SK-N-SH treated with all-trans-retinoic acid at 6 μM for 48 hours (cell line): ENCODE results near the gene BOD1L1.

ENCODE experiments used
- ATAC-seq: fragments of 200-7000 bp; cut with Tn5 transposase; 3 replicates; pipeline ENCODE4 v1.9.1; 2020; ENCODE audit warnings: mild to moderate bottlenecking, moderate library complexity
- ARNTL ChIP-seq: fragments of 450-650 bp; formaldehyde crosslinking; IDR thresholded peaks from 2 replicates; pipeline ENCODE4 v1.5.0; 2020; ENCODE audit warnings: low read depth, mild to moderate bottlenecking, moderate library complexity, borderline replicate concordance
- BACH2 ChIP-seq: fragments of 250-450 bp; sonication (Bioruptor Pico); IDR thresholded peaks from 2 replicates; pipeline ENCODE4 v1.9.0; 2021; ENCODE audit warnings: mild to moderate bottlenecking, borderline replicate concordance
- CREB5 ChIP-seq: fragments of 250-450 bp; sonication (Bioruptor Pico); IDR thresholded peaks from 2 replicates; pipeline ENCODE4 v1.5.1; 2020; ENCODE audit warnings: low read depth, mild to moderate bottlenecking, moderate library complexity
- CSDC2 ChIP-seq: fragments of 250-450 bp; sonication (Bioruptor Pico); IDR thresholded peaks from 2 replicates; pipeline ENCODE4 v1.5.0; 2020; ENCODE audit warnings: mild to moderate bottlenecking, moderate library complexity
- ESRRG ChIP-seq: fragments of 250-450 bp; sonication (Bioruptor Pico); IDR thresholded peaks from 2 replicates; pipeline ENCODE4 v1.6.1; 2021; ENCODE audit warnings: mild to moderate bottlenecking
- GLIS3 ChIP-seq: fragments of 250-450 bp; sonication (Bioruptor Pico); IDR thresholded peaks from 2 replicates; pipeline ENCODE4 v1.5.0; 2020; ENCODE audit warnings: mild to moderate bottlenecking, moderate library complexity
- ISL1 ChIP-seq: fragments of 250-450 bp; sonication (Bioruptor Pico); IDR thresholded peaks from 2 replicates; pipeline ENCODE4 v2.1.2; 2022; ENCODE audit warnings: mild to moderate bottlenecking, moderate library complexity
- OSR1 ChIP-seq: fragments of 250-450 bp; sonication (Bioruptor Pico); IDR thresholded peaks from 2 replicates; pipeline ENCODE4 v1.8.0; 2022; ENCODE audit warnings: moderate library complexity, mild to moderate bottlenecking, inconsistent platforms
- PPARA ChIP-seq: fragments of 250-450 bp; sonication (Bioruptor Pico); IDR thresholded peaks from 2 replicates; pipeline ENCODE4 v1.5.0; 2020; ENCODE audit warnings: mild to moderate bottlenecking, borderline replicate concordance
- SNAI2 ChIP-seq: fragments of 250-450 bp; sonication (Bioruptor Pico); IDR thresholded peaks from 2 replicates; pipeline ENCODE4 v1.5.0; 2020; ENCODE audit warnings: mild to moderate bottlenecking, moderate library complexity
- TCF4 ChIP-seq: fragments of 250-450 bp; sonication (Bioruptor Pico); IDR thresholded peaks from 2 replicates; pipeline ENCODE4 v1.8.0; 2021; ENCODE audit warnings: mild to moderate bottlenecking, moderate library complexity, borderline replicate concordance
- TOX ChIP-seq: fragments of 250-450 bp; sonication (Bioruptor Pico); IDR thresholded peaks from 2 replicates; pipeline ENCODE4 v1.8.0; 2021; ENCODE audit warnings: mild to moderate bottlenecking, moderate library complexity, borderline replicate concordance
- TSHZ2 ChIP-seq: fragments of 250-450 bp; sonication (Bioruptor Pico); IDR thresholded peaks from 2 replicates; pipeline ENCODE4 v1.5.0; 2020; ENCODE audit warnings: mild to moderate bottlenecking, moderate library complexity
- ZC3H10 ChIP-seq: fragments of 250-450 bp; sonication (Bioruptor Pico); IDR thresholded peaks from 2 replicates; pipeline ENCODE4 v1.5.1; 2021; ENCODE audit warnings: mild to moderate bottlenecking, moderate library complexity
- ZFP3 ChIP-seq: fragments of 250-450 bp; sonication (Bioruptor Pico); IDR thresholded peaks from 2 replicates; pipeline ENCODE4 v1.5.0; 2020; ENCODE audit warnings: mild to moderate bottlenecking, moderate library complexity
- ZNF70 ChIP-seq: fragments of 450-650 bp; formaldehyde crosslinking; IDR thresholded peaks from 2 replicates; pipeline ENCODE4 v1.5.0; 2020; ENCODE audit warnings: mild to moderate bottlenecking, moderate library complexity
- TF ChIP-seq, protein P1 (sequence below): fragments of 250-450 bp; sonication (Bioruptor Pico); IDR thresholded peaks from 2 replicates; pipeline ENCODE4 v1.8.0; 2021; ENCODE audit warnings: low read depth, mild to moderate bottlenecking, moderate library complexity, borderline replicate concordance
- TF ChIP-seq, protein P2 (sequence below): fragments of 250-450 bp; sonication (Bioruptor Pico); IDR thresholded peaks from 2 replicates; pipeline ENCODE4 v1.5.1; 2021; ENCODE audit warnings: mild to moderate bottlenecking, moderate library complexity

The BOD1L1 gene

GRCh38 chr4:13545394-13545808, 82.1 kb downstream of the BOD1L1 start:
- no peak for ATAC-seq
- TF ChIP-seq ARNTL (CRISPR knock-in tag) (no peak), TCF4 (CRISPR knock-in tag) (no peak), TOX (CRISPR knock-in tag) (no peak), CSDC2 (CRISPR knock-in tag) (no peak), ISL1 (CRISPR knock-in tag) (no peak), CREB5 (no peak), BACH2 (no peak), TSHZ2 (no peak), ZFP3 (no peak), SNAI2 (CRISPR knock-in tag) (no peak), OSR1 (no peak), ZC3H10 (CRISPR knock-in tag) (no peak), ESRRG (CRISPR knock-in tag) (no peak), GLIS3 (no peak)
- TF ChIP-seq, protein P1, sequence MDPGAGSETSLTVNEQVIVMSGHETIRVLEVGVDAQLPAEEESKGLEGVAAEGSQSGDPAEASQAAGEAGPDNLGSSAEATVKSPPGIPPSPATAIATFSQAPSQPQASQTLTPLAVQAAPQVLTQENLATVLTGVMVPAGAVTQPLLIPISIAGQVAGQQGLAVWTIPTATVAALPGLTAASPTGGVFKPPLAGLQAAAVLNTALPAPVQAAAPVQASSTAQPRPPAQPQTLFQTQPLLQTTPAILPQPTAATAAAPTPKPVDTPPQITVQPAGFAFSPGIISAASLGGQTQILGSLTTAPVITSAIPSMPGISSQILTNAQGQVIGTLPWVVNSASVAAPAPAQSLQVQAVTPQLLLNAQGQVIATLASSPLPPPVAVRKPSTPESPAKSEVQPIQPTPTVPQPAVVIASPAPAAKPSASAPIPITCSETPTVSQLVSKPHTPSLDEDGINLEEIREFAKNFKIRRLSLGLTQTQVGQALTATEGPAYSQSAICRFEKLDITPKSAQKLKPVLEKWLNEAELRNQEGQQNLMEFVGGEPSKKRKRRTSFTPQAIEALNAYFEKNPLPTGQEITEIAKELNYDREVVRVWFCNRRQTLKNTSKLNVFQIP (CRISPR knock-in tag), result no peak
- TF ChIP-seq, protein P2, sequence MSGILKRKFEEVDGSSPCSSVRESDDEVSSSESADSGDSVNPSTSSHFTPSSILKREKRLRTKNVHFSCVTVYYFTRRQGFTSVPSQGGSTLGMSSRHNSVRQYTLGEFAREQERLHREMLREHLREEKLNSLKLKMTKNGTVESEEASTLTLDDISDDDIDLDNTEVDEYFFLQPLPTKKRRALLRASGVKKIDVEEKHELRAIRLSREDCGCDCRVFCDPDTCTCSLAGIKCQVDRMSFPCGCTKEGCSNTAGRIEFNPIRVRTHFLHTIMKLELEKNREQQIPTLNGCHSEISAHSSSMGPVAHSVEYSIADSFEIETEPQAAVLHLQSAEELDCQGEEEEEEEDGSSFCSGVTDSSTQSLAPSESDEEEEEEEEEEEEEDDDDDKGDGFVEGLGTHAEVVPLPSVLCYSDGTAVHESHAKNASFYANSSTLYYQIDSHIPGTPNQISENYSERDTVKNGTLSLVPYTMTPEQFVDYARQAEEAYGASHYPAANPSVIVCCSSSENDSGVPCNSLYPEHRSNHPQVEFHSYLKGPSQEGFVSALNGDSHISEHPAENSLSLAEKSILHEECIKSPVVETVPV (CRISPR knock-in tag), result no peak

- TF ChIP-seq, protein P1 (CRISPR knock-in tag), result no peak
- TF ChIP-seq OSR1, result no peak
- TF ChIP-seq PPARA (CRISPR knock-in tag), result no peak
- no peak for TF ChIP-seq CSDC2 (CRISPR knock-in tag)
- no peak for TF ChIP-seq ZNF70 (CRISPR knock-in tag)
- TF ChIP-seq, protein P2 (CRISPR knock-in tag), result no peak
- peak; percentile 83 for ATAC-seq
Observed at GRCh38 chr4:13544606-13545393, 82.7 kb downstream of the BOD1L1 start.
